Hepatocyte (in vitro differentiated cells): ENCODE measurements around the gene PEX26.

Experiments used
- CTCF ChIP-seq: fragments of 200-600 bp; sonication (generic); IDR thresholded peaks from 2 replicates; pipeline ENCODE4 v1.5.1; 2016; ENCODE audit warnings: antibody characterized with exemption, mild to moderate bottlenecking; ENCODE audit not compliant: poor library complexity
- EZH2phosphoT487 ChIP-seq: fragments of 200-600 bp; sonication (generic); IDR thresholded peaks from one replicate; pipeline ENCODE4 v1.6.1; 2018; ENCODE audit warnings: antibody characterized with exemption, mild to moderate bottlenecking, low read depth, moderate library complexity; ENCODE audit not compliant: unreplicated experiment, severe bottlenecking

- TF ChIP-seq CTCF (no peak), EZH2phosphoT487 (no peak)
Observed at GRCh38 chr22:18091916-18092526, 14.2 kb downstream of the PEX26 start.
